ENCODE measurements around the gene SLC22A1. TPM values are rescaled to one million over a fixed set of nuclear protein-coding genes. Genes with fewer than 3 reads are reported as not detected.

SLC22A1 gene
- total and polyA plus RNA-seq, 2 of the 13 experiments (the other 11 are each of a cell fraction or from before 2014, with no cell fraction given) = 0.80 to 0.87 TPM

DNA sequence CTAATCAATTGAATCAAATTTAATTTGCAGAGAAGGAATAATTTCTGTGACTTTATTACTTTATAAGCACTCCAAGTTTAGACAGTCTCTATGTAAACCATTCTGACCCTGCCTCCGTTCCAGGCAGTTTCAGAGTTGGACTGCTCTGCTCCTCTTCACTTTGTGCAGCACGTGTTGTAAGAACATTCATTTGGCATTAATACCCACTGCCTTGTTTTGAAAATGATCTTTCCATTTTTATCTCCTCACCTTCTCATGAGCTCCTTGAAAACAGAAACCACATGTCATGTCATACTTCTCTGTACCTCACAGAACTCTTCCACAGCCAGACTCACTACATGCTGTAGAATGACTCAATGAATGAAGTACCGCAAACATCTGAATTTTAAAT lies 25.5 kb downstream of the SLC22A1 start:
- ChIA-PET POLR2A (no interaction called here), CTCF (ENCODE audit: low intra/inter-chr PET ratio, low total read pairs) (no interaction called here)
- H4K20me1 ChIP-seq (ENCODE audit: insufficient read depth, low read length) = no peaks in the 10 kb centered on the region
- no TSS peak for BruUV-seq (replicated peaks)
- no peaks in the 10 kb centered on the region for H3K27me3 ChIP-seq (ENCODE audit: control insufficient read depth in 1 of 2, insufficient read depth in 2 of 2, low read length in 2 of 2)
- WGBS (ENCODE audit: low lambda C conversion rate) = 92% methylated on average over 3 of the region's 3 CpGs
- H3K27ac ChIP-seq (ENCODE audit: extremely low read length, insufficient read depth, low read length) = no peak overlapping the region
- in situ Hi-C loops (cut with HindIII; ENCODE audit: extremely low pct_ligation_motif_present, low pct_unique_long_range_greater_than_20kb) (no loop called here), intact Hi-C loops (cut with micrococcal nuclease; ENCODE audit: unreplicated experiment) (no loop called here)
- TF ChIP-seq ZNF598 (CRISPR knock-in tag; IDR thresholded peaks at IDR 0.05; ENCODE audit: borderline replicate concordance) = no peak
- no peak for TF ChIP-seq PAF1 (CRISPR knock-in tag; IDR thresholded peaks at IDR 0.05)
- no peak for TF ChIP-seq SMAD3 (CRISPR knock-in tag; IDR thresholded peaks at IDR 0.05)
- TF ChIP-seq, protein P1, sequence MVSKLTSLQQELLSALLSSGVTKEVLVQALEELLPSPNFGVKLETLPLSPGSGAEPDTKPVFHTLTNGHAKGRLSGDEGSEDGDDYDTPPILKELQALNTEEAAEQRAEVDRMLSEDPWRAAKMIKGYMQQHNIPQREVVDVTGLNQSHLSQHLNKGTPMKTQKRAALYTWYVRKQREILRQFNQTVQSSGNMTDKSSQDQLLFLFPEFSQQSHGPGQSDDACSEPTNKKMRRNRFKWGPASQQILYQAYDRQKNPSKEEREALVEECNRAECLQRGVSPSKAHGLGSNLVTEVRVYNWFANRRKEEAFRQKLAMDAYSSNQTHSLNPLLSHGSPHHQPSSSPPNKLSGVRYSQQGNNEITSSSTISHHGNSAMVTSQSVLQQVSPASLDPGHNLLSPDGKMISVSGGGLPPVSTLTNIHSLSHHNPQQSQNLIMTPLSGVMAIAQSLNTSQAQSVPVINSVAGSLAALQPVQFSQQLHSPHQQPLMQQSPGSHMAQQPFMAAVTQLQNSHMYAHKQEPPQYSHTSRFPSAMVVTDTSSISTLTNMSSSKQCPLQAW (CRISPR knock-in tag; IDR thresholded peaks at IDR 0.05) = no peak
- no peak for TF ChIP-seq SRSF4 (IDR thresholded peaks at IDR 0.05; ENCODE audit: low read depth, low read length, poor library complexity, severe bottlenecking)
- TF ChIP-seq ZNF160 (CRISPR knock-in tag; IDR thresholded peaks at IDR 0.05) = no peak
- TF ChIP-seq ZNF7 (CRISPR knock-in tag; IDR thresholded peaks at IDR 0.05) = no peak
- no peak overlapping the region for H3K9ac ChIP-seq (ENCODE audit: insufficient read depth, low read depth, low read length)
- H3K36me3 ChIP-seq (replicated peaks in 1 of 2; ENCODE audit: control insufficient read depth in 1 of 2, insufficient read depth in 2 of 2, low read length in 2 of 2) = no peaks in the 10 kb centered on the region
- H3K9me3 ChIP-seq (ENCODE audit: low read length) = no peaks in the 10 kb centered on the region
- no peak for ATAC-seq
- no peak overlapping the region for H2AFZ ChIP-seq (ENCODE audit: low read length)
- H3K4me1 ChIP-seq (ENCODE audit: insufficient read depth, low read length) = peaks cover 2% of the 10 kb centered on the region; the same call in 1 of the 2 replicates
- no peak for FAIRE-seq
- no peak overlapping the region for H3K4me2 ChIP-seq (ENCODE audit: low read depth, low read length)
- H3K4me3 ChIP-seq (replicated peaks in 1 of 3; ENCODE audit: insufficient read depth in 1 of 3, low read depth in 2 of 3, low read length in 3 of 3) = no peak overlapping the region
- DNase-seq (ENCODE audit: low spot score) = no peak
- no peaks in the 10 kb centered on the region for H3K79me2 ChIP-seq (ENCODE audit: insufficient read depth, low read length)

DNA sequence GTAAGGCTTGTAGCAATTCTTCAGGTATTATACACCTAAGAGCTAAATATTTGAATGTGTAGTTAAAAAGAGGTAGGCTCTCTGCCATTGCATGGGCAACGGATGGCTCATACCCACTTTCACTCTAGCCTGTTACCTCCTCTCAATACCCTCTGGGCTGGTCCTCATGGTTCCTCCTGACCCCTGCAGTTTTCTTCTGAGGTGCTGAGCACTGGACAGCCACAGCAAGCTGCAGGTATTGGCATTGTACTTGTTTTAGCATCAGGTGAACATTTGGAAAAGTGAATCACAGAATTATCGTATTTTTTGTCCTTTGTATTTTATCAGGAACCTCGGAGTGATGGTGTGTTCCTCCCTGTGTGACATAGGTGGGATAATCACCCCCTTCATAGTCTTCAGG lies 32.9 kb downstream of the SLC22A1 start:
- Histone ChIP-seq H3K4me2 (ENCODE audit: low read depth, low read length) (no peak overlapping the region), H3K4me1 (ENCODE audit: insufficient read depth, low read length) (no peaks in the 10 kb centered on the region), H3K27me3 (ENCODE audit: control insufficient read depth in 1 of 2, insufficient read depth in 2 of 2, low read length in 2 of 2) (no peaks in the 10 kb centered on the region), H3K27ac (ENCODE audit: extremely low read length, insufficient read depth, low read length) (no peak overlapping the region), H3K9ac (ENCODE audit: insufficient read depth, low read depth, low read length) (no peak overlapping the region), H3K36me3 (replicated peaks in 1 of 2; ENCODE audit: control insufficient read depth in 1 of 2, insufficient read depth in 2 of 2, low read length in 2 of 2) (no peaks in the 10 kb centered on the region), H3K9me3 (ENCODE audit: low read length) (no peaks in the 10 kb centered on the region), H4K20me1 (ENCODE audit: insufficient read depth, low read length) (no peaks in the 10 kb centered on the region), H2AFZ (ENCODE audit: low read length) (no peak overlapping the region), H3K4me3 (replicated peaks in 1 of 3; ENCODE audit: insufficient read depth in 1 of 3, low read depth in 2 of 3, low read length in 3 of 3) (no peak overlapping the region), H3K79me2 (ENCODE audit: insufficient read depth, low read length) (no peaks in the 10 kb centered on the region)
- DNase-seq (ENCODE audit: low spot score) (no peak), ATAC-seq (no peak), FAIRE-seq (no peak)
- in situ Hi-C loops (cut with HindIII; ENCODE audit: extremely low pct_ligation_motif_present, low pct_unique_long_range_greater_than_20kb) (no loop called here), intact Hi-C loops (cut with micrococcal nuclease; ENCODE audit: unreplicated experiment) (no loop called here)
- CTCF ChIA-PET (ENCODE audit: low intra/inter-chr PET ratio, low total read pairs) = no interaction called here
- POLR2A ChIA-PET = no interaction called here
- no TSS peak for BruUV-seq (replicated peaks)
- 84% methylated on average over 3 of the region's 3 CpGs for WGBS (ENCODE audit: low lambda C conversion rate)
- TF ChIP-seq ZNF343 (CRISPR knock-in tag; IDR thresholded peaks at IDR 0.05) (no peak), BCL6 (CRISPR knock-in tag; IDR thresholded peaks at IDR 0.05) (no peak), HHEX (CRISPR knock-in tag; IDR thresholded peaks at IDR 0.05) (no peak)
- TF ChIP-seq, protein P2, sequence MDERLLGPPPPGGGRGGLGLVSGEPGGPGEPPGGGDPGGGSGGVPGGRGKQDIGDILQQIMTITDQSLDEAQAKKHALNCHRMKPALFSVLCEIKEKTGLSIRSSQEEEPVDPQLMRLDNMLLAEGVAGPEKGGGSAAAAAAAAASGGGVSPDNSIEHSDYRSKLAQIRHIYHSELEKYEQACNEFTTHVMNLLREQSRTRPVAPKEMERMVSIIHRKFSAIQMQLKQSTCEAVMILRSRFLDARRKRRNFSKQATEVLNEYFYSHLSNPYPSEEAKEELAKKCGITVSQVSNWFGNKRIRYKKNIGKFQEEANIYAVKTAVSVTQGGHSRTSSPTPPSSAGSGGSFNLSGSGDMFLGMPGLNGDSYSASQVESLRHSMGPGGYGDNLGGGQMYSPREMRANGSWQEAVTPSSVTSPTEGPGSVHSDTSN (CRISPR knock-in tag; IDR thresholded peaks at IDR 0.05) = no peak
- TF ChIP-seq, protein P3, sequence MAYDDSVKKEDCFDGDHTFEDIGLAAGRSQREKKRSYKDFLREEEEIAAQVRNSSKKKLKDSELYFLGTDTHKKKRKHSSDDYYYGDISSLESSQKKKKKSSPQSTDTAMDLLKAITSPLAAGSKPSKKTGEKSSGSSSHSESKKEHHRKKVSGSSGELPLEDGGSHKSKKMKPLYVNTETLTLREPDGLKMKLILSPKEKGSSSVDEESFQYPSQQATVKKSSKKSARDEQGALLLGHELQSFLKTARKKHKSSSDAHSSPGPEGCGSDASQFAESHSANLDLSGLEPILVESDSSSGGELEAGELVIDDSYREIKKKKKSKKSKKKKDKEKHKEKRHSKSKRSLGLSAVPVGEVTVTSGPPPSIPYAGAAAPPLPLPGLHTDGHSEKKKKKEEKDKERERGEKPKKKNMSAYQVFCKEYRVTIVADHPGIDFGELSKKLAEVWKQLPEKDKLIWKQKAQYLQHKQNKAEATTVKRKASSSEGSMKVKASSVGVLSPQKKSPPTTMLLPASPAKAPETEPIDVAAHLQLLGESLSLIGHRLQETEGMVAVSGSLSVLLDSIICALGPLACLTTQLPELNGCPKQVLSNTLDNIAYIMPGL (CRISPR knock-in tag; IDR thresholded peaks at IDR 0.05; ENCODE audit: borderline replicate concordance in 1 of 2, low read depth in 1 of 2) = no peak
- TF ChIP-seq, protein P4, sequence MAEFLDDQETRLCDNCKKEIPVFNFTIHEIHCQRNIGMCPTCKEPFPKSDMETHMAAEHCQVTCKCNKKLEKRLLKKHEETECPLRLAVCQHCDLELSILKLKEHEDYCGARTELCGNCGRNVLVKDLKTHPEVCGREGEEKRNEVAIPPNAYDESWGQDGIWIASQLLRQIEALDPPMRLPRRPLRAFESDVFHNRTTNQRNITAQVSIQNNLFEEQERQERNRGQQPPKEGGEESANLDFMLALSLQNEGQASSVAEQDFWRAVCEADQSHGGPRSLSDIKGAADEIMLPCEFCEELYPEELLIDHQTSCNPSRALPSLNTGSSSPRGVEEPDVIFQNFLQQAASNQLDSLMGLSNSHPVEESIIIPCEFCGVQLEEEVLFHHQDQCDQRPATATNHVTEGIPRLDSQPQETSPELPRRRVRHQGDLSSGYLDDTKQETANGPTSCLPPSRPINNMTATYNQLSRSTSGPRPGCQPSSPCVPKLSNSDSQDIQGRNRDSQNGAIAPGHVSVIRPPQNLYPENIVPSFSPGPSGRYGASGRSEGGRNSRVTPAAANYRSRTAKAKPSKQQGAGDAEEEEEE (CRISPR knock-in tag; IDR thresholded peaks at IDR 0.05; ENCODE audit: borderline replicate concordance) = no peak

All from HepG2 (cell line).